Endothelial cell of umbilical vein (primary cell): ENCODE measurements around the gene FIGNL2. TPM values are rescaled to one million over a fixed set of nuclear protein-coding genes. Genes with fewer than 3 reads are reported as not detected.
"Not testable (repeated sequence)": the region's sequence is repeated elsewhere in the genome, so short reads cannot be mapped to it uniquely, and the experiment has no call there.

Experiments used
- BruUV-seq: library from RNA; stranded (reverse); fragments of 400-500 nt; replicated peaks from 2 replicates; lab custom pipeline; 2021; lab: Mats Ljungman, UMichigan
- CTCF ChIA-PET: fragments of 300-600, 350-600 bp; sonication (Branson Sonifier 250); formaldehyde crosslinking; loops from one replicate; lab custom pipeline; 2021; ENCODE audit warnings: antibody characterized with exemption, inconsistent platforms; lab: Charles Lee
- POLR2A ChIA-PET: fragments of 300-600, 350-600 bp; sonication (Branson Sonifier 250); formaldehyde crosslinking; loops from one replicate; lab custom pipeline; 2021; ENCODE audit warnings: antibody characterized with exemption, inconsistent platforms; lab: Charles Lee
- DNase-seq: peaks from one replicate; pipeline ENCODE4 v3.0.0-alpha.2; 2011; ENCODE audit warnings: low read depth, low spot score
- FAIRE-seq: peaks from 2 replicates; lab custom pipeline; 2011; peaks lifted over from hg19 to GRCh38; lab: Jason Lieb, UNC
- H2AFZ ChIP-seq: 2 replicates; pipeline ENCODE4 v1.6.0; 2012; ENCODE audit warnings: low read depth, low read length, control low read depth, inconsistent platforms
- H3K27ac ChIP-seq: 2 replicates; pipeline ENCODE4 v1.5.1; 2011; ENCODE audit warnings: low read depth, mild to moderate bottlenecking, control low read depth, low read length, moderate library complexity; ENCODE audit not compliant: insufficient read depth
- H3K27me3 ChIP-seq, 2 experiments: 2 replicates each; pipeline versions ENCODE4 v1.6.0 to v1.6.1; 2011; ENCODE audit warnings: low read length in 2 of 2, mixed read lengths in 1 of 2; ENCODE audit not compliant: control insufficient read depth in 2 of 2, insufficient read depth in 2 of 2
- H3K36me3 ChIP-seq, 2 experiments: 2 replicates in 1 of 2; 3 replicates in 1 of 2; pipeline ENCODE4 v1.5.1; 2011; ENCODE audit warnings: low read length in 2 of 2, mild to moderate bottlenecking in 1 of 2, moderate library complexity in 1 of 2; ENCODE audit not compliant: control insufficient read depth in 2 of 2, insufficient read depth in 2 of 2; ENCODE audit errors: extremely low read depth in 1 of 2
- H3K4me1 ChIP-seq: 3 replicates; pipeline ENCODE4 v1.5.1; 2011; ENCODE audit warnings: mild to moderate bottlenecking, low read length; ENCODE audit not compliant: control insufficient read depth, insufficient read depth; ENCODE audit errors: extremely low read depth
- H3K4me2 ChIP-seq: 2 replicates; pipeline ENCODE4 v1.6.1; 2011; ENCODE audit warnings: low read length, control low read depth, mixed read lengths; ENCODE audit not compliant: insufficient read depth
- H3K4me3 ChIP-seq, 3 experiments: fragments of 200-600 bp in 1 of 3; sonication (generic), shearing (Covaris generic) in 1 of 3; replicated peaks in 1 of 3; 2 replicates each; pipeline ENCODE4 v1.5.1; 2011 to 2016; ENCODE audit warnings: control low read depth in 3 of 3, low read length in 3 of 3, mild to moderate bottlenecking in 2 of 3, inconsistent platforms in 1 of 3, low read depth in 1 of 3, moderate library complexity in 1 of 3; ENCODE audit not compliant: insufficient read depth in 1 of 3
- H3K79me2 ChIP-seq: 2 replicates; pipeline ENCODE4 v1.6.0; 2012; ENCODE audit warnings: low read length, inconsistent platforms; ENCODE audit not compliant: control insufficient read depth, insufficient read depth
- H3K9ac ChIP-seq: replicated peaks from 2 replicates; pipeline ENCODE3; 2011; ENCODE audit warnings: low read length, control low read depth; ENCODE audit not compliant: insufficient read depth; ENCODE audit errors: extremely low read depth
- H3K9me1 ChIP-seq: replicated peaks from 3 replicates; pipeline ENCODE4 v1.6.0; 2011; ENCODE audit warnings: mild to moderate bottlenecking, low read length; ENCODE audit not compliant: control insufficient read depth, insufficient read depth; ENCODE audit errors: extremely low read depth
- H3K9me3 ChIP-seq: replicated peaks from 2 replicates; pipeline ENCODE4 v1.5.1; 2012; ENCODE audit warnings: low read length, inconsistent platforms; ENCODE audit not compliant: control insufficient read depth, insufficient read depth
- H4K20me1 ChIP-seq: replicated peaks from 2 replicates; pipeline ENCODE3; 2011; ENCODE audit warnings: mild to moderate bottlenecking, low read length; ENCODE audit not compliant: control insufficient read depth, insufficient read depth; ENCODE audit errors: extremely low read depth
- EZH2 ChIP-seq: IDR thresholded peaks from 2 replicates; pipeline ENCODE4 v1.6.1; 2012; ENCODE audit warnings: borderline replicate concordance, low read depth, mild to moderate bottlenecking, moderate library complexity, low read length, inconsistent platforms; ENCODE audit not compliant: severe bottlenecking
- POLR2AphosphoS5 ChIP-seq: IDR thresholded peaks from 2 replicates; pipeline ENCODE4 v1.6.1; 2012; ENCODE audit warnings: low read depth, mild to moderate bottlenecking, control low read depth, low read length, moderate library complexity; ENCODE audit not compliant: insufficient read depth
- dilution Hi-C: fragments of 300-500 bp; cut with MboI; formaldehyde crosslinking; loops from one replicate; pipeline ENCODE4 v1.15.0; 2019; ENCODE audit warnings: low sequenced_read_pairs; ENCODE audit not compliant: extremely low pct_ligation_motif_present
- intact Hi-C: fragments of 100-400 bp; cut with micrococcal nuclease; formaldehyde crosslinking; loops from one replicate; pipeline ENCODE4 v1.10.0; 2022
- polyA plus RNA-seq, 4 experiments: library from polyadenylated mRNA; depleted of rRNA in 3 of 4; stranded (reverse) in 3 of 4; unstranded in 1 of 4; fragments of >200 nt; gene quantifications; 2 replicates each; pipeline versions ENCODE4 v1.2.1 to v1.2.3, GENCODE V29; 2011 to 2012; ENCODE audit warnings: missing spikeins in 1 of 4
- total RNA-seq: library from RNA; stranded (reverse); gene quantifications from 2 replicates; pipeline ENCODE4 v1.2.3, GENCODE V29; 2021
- TF ChIP-seq, protein P1 (sequence below): IDR thresholded peaks from 2 replicates; pipeline ENCODE4 v1.6.1; 2011; ENCODE audit not compliant: insufficient read depth, insufficient read length

Gene FIGNL2
- total and polyA plus RNA-seq, 2 donors (not counting 3 experiments of a cell fraction or from before 2014, with no cell fraction given): 1.4 to 2.4 TPM

DNA sequence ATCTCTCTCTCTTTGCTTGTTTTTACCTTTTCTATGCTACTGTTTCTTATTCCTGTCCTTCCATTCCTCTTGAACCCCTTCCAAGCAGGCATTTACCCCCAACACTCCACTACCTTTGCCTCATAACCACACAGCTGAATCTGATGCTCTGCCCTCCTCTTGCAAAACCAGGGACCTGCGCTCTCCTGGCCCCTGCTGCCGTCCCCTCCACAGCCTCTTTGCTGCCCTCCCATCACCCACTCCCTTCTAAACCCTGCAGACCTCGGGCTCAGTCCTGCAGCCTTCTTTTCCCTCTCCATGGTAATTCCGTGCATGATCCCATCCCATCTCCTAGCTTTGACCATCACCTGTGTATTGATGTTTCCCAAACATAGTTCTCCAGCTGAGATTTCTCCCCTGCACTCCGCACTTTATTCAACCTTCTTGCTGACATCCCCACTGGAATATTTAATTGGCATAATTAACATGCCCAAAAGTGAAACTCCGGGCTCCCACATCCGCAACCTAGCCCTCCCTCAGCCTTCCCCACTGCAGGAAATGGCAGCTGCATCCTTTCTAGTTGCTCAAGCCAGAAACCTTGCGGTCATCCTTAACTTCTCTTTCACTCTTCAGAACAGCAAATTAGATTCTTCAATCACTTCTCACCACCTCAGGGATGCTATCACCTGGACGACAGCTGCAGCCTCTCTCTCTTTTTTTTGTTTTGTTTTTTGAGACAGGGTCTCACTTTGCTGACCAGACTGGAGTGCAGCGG lies 16.0 kb downstream of the FIGNL2 start:
- Histone ChIP-seq H3K27me3 (peaks cover 3 to 9% of the 10 kb centered on the region in 2 experiments), H2AFZ (no peak overlapping the region), H3K36me3 (no peaks in the 10 kb centered on the region), H3K4me3 (peak overlapping the region in 1 of 3 experiments; percentile 17), H4K20me1 (no peaks in the 10 kb centered on the region), H3K4me1 (peaks cover 13% of the 10 kb centered on the region), H3K9me1 (no peaks in the 10 kb centered on the region), H3K27ac (no peak overlapping the region), H3K9ac (no peak overlapping the region), H3K9me3 (no peaks in the 10 kb centered on the region), H3K4me2 (peak overlapping the region; percentile 68), H3K79me2 (no peaks in the 10 kb centered on the region)
- intact Hi-C loops (no loop called here), dilution Hi-C loops (no loop called here)
- no TSS peak for BruUV-seq
- POLR2A ChIA-PET: no interaction called here
- CTCF ChIA-PET: interaction anchor here (0.8 to 2.3 kb wide), 5 partner anchors 9 to 412 kb away, joined by 3 to 18 read pairs (median 4); no protein-coding TSS in a partner anchor
- DNase-seq (peak; percentile 60), FAIRE-seq (peak; percentile 76)
- TF ChIP-seq, protein P1, sequence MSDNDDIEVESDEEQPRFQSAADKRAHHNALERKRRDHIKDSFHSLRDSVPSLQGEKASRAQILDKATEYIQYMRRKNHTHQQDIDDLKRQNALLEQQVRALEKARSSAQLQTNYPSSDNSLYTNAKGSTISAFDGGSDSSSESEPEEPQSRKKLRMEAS: no peak
- TF ChIP-seq EZH2 (no peak), POLR2AphosphoS5 (no peak)

DNA sequence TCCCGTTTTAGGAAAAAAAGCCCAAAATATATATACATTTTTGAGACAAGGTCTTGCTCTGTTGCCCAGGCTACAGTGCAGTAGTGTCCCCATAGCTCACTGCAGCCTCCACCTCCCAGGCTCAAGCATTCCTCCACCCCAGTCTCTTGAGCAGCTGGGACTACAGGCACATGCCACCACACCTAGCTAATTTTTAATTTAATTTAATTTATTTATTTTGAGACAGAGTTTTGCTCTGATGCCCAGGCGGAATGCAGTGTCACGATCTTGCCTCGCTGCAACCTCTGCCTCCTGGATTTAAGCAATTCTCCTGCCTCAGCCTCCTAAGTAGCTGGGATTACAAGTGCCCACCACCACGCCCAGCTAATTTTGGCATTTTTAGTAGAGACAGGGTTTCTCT lies 16.7 kb downstream of the FIGNL2 start:
- H3K9ac ChIP-seq, H3K4me2 ChIP-seq, H3K4me3 ChIP-seq, H3K27ac ChIP-seq, FAIRE-seq, BruUV-seq, POLR2A ChIA-PET, H4K20me1 ChIP-seq, dilution Hi-C loops, H3K27me3 ChIP-seq, H3K79me2 ChIP-seq, DNase-seq, H3K9me1 ChIP-seq, H3K36me3 ChIP-seq, intact Hi-C loops, H2AFZ ChIP-seq, H3K9me3 ChIP-seq: not testable (repeated sequence)
- peaks cover 13% of the 10 kb centered on the region for H3K4me1 ChIP-seq
- CTCF ChIA-PET: interaction anchor here (0.8 to 2.3 kb wide), 6 partner anchors 8 to 411 kb away, joined by 3 to 18 read pairs (median 5); no protein-coding TSS in a partner anchor
